K562 (cell line): ENCODE data around the gene CDKN2B. TPM values are rescaled to one million over a fixed set of nuclear protein-coding genes. Genes with fewer than 3 reads are reported as not detected.

Experiments
- ATAC-seq: fragments of 200-7000 bp; cut with Tn5 transposase; 3 replicates; pipeline ENCODE4 v1.9.1; 2020; ENCODE audit warnings: moderate library complexity
- BruUV-seq: library from RNA; stranded (reverse); fragments of 400-500 nt; replicated peaks from 2 replicates; lab custom pipeline; 2021; lab: Mats Ljungman, UMichigan
- CTCF ChIA-PET: fragments of 300-600 bp; formaldehyde crosslinking; extraction: SDS; loops from one replicate; lab custom pipeline; 2021; ENCODE audit warnings: low intra/inter-chr PET ratio; lab: Yijun Ruan, JAX
- POLR2A ChIA-PET: fragments of 300-600, 350-650 bp; sonication (Branson Sonifier 250); formaldehyde crosslinking; extraction: SDS; loops from one replicate; lab custom pipeline; 2021; ENCODE audit warnings: antibody characterized with exemption, inconsistent platforms; lab: Yijun Ruan, JAX
- DNase-seq, 4 experiments: peaks; one replicate each; pipeline versions ENCODE4 v3.0.0 to v3.0.0-alpha.2; 2011 to 2018; ENCODE audit warnings: low spot score in 3 of 4, mixed read lengths in 3 of 4; ENCODE audit errors: extremely low read depth in 1 of 4
- FAIRE-seq: peaks from 2 replicates; lab custom pipeline; 2011; peaks lifted over from hg19 to GRCh38; lab: Jason Lieb, UNC
- H2AFZ ChIP-seq: 2 replicates; pipeline ENCODE4 v1.6.0; 2011; ENCODE audit warnings: low read depth, low read length, control low read depth, inconsistent platforms
- H3K27ac ChIP-seq: fragments of 200-600 bp; 3 replicates; pipeline ENCODE4 v1.8.0; 2011; ENCODE audit warnings: low read depth, mild to moderate bottlenecking, control low read depth, inconsistent platforms, low read length, moderate library complexity, mixed read lengths; ENCODE audit errors: extremely low read depth
- H3K27me3 ChIP-seq, 2 experiments: fragments of 300-600 bp in 1 of 2; 2 replicates in 1 of 2; 3 replicates in 1 of 2; pipeline versions ENCODE4 v1.6.0 to v1.8.0; 2011; ENCODE audit warnings: inconsistent platforms in 2 of 2, low read length in 2 of 2, mild to moderate bottlenecking in 1 of 2, mixed read lengths in 1 of 2, moderate library complexity in 1 of 2; ENCODE audit not compliant: control insufficient read depth in 2 of 2, insufficient read depth in 2 of 2
- H3K36me3 ChIP-seq: fragments of 300-600 bp; 3 replicates; pipeline ENCODE4 v1.8.0; 2011; ENCODE audit warnings: mild to moderate bottlenecking, low read length, inconsistent platforms; ENCODE audit not compliant: control insufficient read depth, insufficient read depth
- H3K4me1 ChIP-seq, 2 experiments: fragments of 200-600 bp in 1 of 2; replicated peaks in 1 of 2; 2 replicates in 1 of 2; 3 replicates in 1 of 2; pipeline versions ENCODE4 v1.5.1 to v1.8.0; 2011; ENCODE audit warnings: inconsistent platforms in 2 of 2, low read length in 2 of 2, mild to moderate bottlenecking in 1 of 2, mixed read lengths in 1 of 2, moderate library complexity in 1 of 2; ENCODE audit not compliant: control insufficient read depth in 2 of 2, insufficient read depth in 2 of 2
- H3K4me2 ChIP-seq: 2 replicates; pipeline ENCODE4 v1.6.1; 2011; ENCODE audit warnings: low read length, control low read depth, inconsistent platforms, mixed read lengths; ENCODE audit not compliant: insufficient read depth
- H3K4me3 ChIP-seq: fragments of 200-600 bp; sonication (generic), shearing (Covaris generic); 2 replicates; pipeline ENCODE4 v1.5.1; 2016; ENCODE audit warnings: control low read depth, inconsistent platforms
- H3K79me2 ChIP-seq: fragments of 200-600 bp; 3 replicates; pipeline ENCODE4 v1.8.0; 2011; ENCODE audit warnings: low read length, inconsistent platforms; ENCODE audit not compliant: control insufficient read depth, insufficient read depth
- H3K9ac ChIP-seq, 2 experiments: 2 replicates each; pipeline versions ENCODE4 v1.6.0 to v1.6.1; 2011; ENCODE audit warnings: low read depth in 2 of 2, low read length in 2 of 2, control low read depth in 1 of 2, inconsistent platforms in 1 of 2, mild to moderate bottlenecking in 1 of 2, mixed read lengths in 1 of 2; ENCODE audit not compliant: insufficient read depth in 1 of 2
- H3K9me1 ChIP-seq: one replicate; pipeline ENCODE4 v1.6.0; 2011; ENCODE audit warnings: inconsistent platforms, mild to moderate bottlenecking, low read length, moderate library complexity; ENCODE audit not compliant: control insufficient read depth, insufficient read depth
- H3K9me3 ChIP-seq: replicated peaks from 2 replicates; pipeline ENCODE4 v1.5.1; 2011; ENCODE audit warnings: low read depth, low read length, inconsistent platforms; ENCODE audit not compliant: control insufficient read depth, insufficient read depth
- H4K20me1 ChIP-seq: replicated peaks from 2 replicates; pipeline ENCODE4 v1.6.1; 2011; ENCODE audit warnings: low read length, inconsistent platforms, mixed read lengths; ENCODE audit not compliant: control insufficient read depth, insufficient read depth
- CBFA2T3 ChIP-seq: fragments of 450-650 bp; IDR thresholded peaks from 2 replicates; pipeline ENCODE4 v1.6.1; 2017
- GABPB1 ChIP-seq: sonication (generic); formaldehyde crosslinking; IDR thresholded peaks from 2 replicates; pipeline ENCODE4 v1.8.0; 2022; ENCODE audit warnings: mild to moderate bottlenecking, missing genetic modification reagents
- HNRNPUL1 ChIP-seq: fragments of 200-400 bp; formaldehyde crosslinking; IDR thresholded peaks from 2 replicates; pipeline ENCODE4 v1.6.1; 2017; ENCODE audit warnings: low read length
- L3MBTL2 ChIP-seq: fragments of 450-650 bp; IDR thresholded peaks from 2 replicates; pipeline ENCODE4 v1.6.1; 2016; ENCODE audit warnings: mild to moderate bottlenecking, moderate library complexity
- MTA3 ChIP-seq: fragments of 450-650 bp; formaldehyde crosslinking; IDR thresholded peaks from 2 replicates; pipeline ENCODE4 v1.6.1; 2017; ENCODE audit warnings: mild to moderate bottlenecking, borderline replicate concordance
- MTF1 ChIP-seq: fragments of 250-450 bp; sonication (Bioruptor Pico); IDR thresholded peaks from 2 replicates; pipeline ENCODE4 v1.9.0; 2021; ENCODE audit warnings: moderate library complexity, mild to moderate bottlenecking, inconsistent platforms, borderline replicate concordance
- NFIC ChIP-seq: fragments of 450-650 bp; IDR thresholded peaks from 2 replicates; pipeline ENCODE4 v1.6.1; 2017; ENCODE audit warnings: mild to moderate bottlenecking, inconsistent platforms
- SETDB1 ChIP-seq: IDR thresholded peaks from one replicate; pipeline ENCODE4 v1.6.1; 2012; ENCODE audit warnings: low read length, control low read depth, inconsistent platforms
- WGBS: fragments of 100-300 bp; shearing (Covaris generic); methylation state at CpG from one replicate; pipeline ENCODE4 v1.1.6; 2016; ENCODE audit warnings: low coverage, mixed read lengths; ENCODE audit not compliant: insufficient coverage; ENCODE audit errors: missing lambda C conversion rate; 5-methylcytosine and 5-hydroxymethylcytosine counted together
- in situ Hi-C: fragments of 300-500 bp; cut with MboI; formaldehyde crosslinking; loops from 4 replicates; pipeline ENCODE4 v1.15.0; 2018; ENCODE audit warnings: inconsistent platforms, mixed read lengths
- intact Hi-C: fragments of 100-400 bp; cut with micrococcal nuclease; formaldehyde crosslinking; loops from 2 replicates; pipeline ENCODE4 v1.14.2; 2022
- polyA plus RNA-seq, 8 experiments: library from polyadenylated mRNA; depleted of rRNA in 4 of 8; stranded (reverse) in 5 of 8; unstranded in 3 of 8; fragments of >200 nt; fragmentation: Nextera tagmentation in 2 of 8; fragmentation: Illumina TruSeq in 1 of 8; extraction: Ambion mirVana in 2 of 8; extraction: Trizol in 1 of 8; gene quantifications; 2 replicates each; pipeline versions ENCODE4 v1.2.1 to v1.2.3, GENCODE V29; 2011 to 2014; ENCODE audit warnings: inconsistent platforms in 1 of 8, missing spikeins in 1 of 8
- total RNA-seq, 7 experiments: library from RNA; depleted of rRNA in 6 of 7; stranded (reverse); fragments of >200 nt in 6 of 7; fragmentation: Illumina TruSeq in 2 of 7; extraction: Trizol in 2 of 7; gene quantifications; 2 replicates each; pipeline versions ENCODE4 v1.2.1 to v1.2.3, GENCODE V29; 2011 to 2021; ENCODE audit warnings: low replicate concordance in 1 of 7
- TF ChIP-seq, protein P1 (sequence below): fragments of 250-450 bp; sonication (Bioruptor Pico); IDR thresholded peaks from 2 replicates; pipeline ENCODE4 v1.5.0; 2021
- TF ChIP-seq, protein P2 (sequence below): fragments of 250-450 bp; sonication (Bioruptor Pico); IDR thresholded peaks from 2 replicates; pipeline ENCODE4 v1.5.0; 2021; ENCODE audit warnings: mild to moderate bottlenecking, borderline replicate concordance

The CDKN2B gene
- total and polyA plus RNA-seq, 9 of the 15 experiments (the other 6 are each of a cell fraction or from before 2014, with no cell fraction given) = not detected

- no peaks in the 10 kb centered on the region for H3K9me1 ChIP-seq
- ChIA-PET CTCF (no interaction called here), POLR2A (no interaction called here)
- H3K4me3 ChIP-seq = no peak overlapping the region
- no peak for FAIRE-seq
- H2AFZ ChIP-seq = no peak overlapping the region
- H3K27me3 ChIP-seq = no peaks in the 10 kb centered on the region
- H3K79me2 ChIP-seq = no peaks in the 10 kb centered on the region
- H3K4me2 ChIP-seq = no peak overlapping the region
- in situ Hi-C loops = no loop called here
- no CpG with 5 or more reads among the region's 56 CpGs for WGBS
- no peaks in the 10 kb centered on the region for H3K36me3 ChIP-seq
- H3K4me1 ChIP-seq = no peaks in the 10 kb centered on the region
- TF ChIP-seq, protein P1, sequence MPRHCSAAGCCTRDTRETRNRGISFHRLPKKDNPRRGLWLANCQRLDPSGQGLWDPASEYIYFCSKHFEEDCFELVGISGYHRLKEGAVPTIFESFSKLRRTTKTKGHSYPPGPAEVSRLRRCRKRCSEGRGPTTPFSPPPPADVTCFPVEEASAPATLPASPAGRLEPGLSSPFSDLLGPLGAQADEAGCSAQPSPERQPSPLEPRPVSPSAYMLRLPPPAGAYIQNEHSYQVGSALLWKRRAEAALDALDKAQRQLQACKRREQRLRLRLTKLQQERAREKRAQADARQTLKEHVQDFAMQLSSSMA (CRISPR knock-in tag) = no peak
- no peak for TF ChIP-seq MTF1 (CRISPR knock-in tag)
- TF ChIP-seq, protein P2, sequence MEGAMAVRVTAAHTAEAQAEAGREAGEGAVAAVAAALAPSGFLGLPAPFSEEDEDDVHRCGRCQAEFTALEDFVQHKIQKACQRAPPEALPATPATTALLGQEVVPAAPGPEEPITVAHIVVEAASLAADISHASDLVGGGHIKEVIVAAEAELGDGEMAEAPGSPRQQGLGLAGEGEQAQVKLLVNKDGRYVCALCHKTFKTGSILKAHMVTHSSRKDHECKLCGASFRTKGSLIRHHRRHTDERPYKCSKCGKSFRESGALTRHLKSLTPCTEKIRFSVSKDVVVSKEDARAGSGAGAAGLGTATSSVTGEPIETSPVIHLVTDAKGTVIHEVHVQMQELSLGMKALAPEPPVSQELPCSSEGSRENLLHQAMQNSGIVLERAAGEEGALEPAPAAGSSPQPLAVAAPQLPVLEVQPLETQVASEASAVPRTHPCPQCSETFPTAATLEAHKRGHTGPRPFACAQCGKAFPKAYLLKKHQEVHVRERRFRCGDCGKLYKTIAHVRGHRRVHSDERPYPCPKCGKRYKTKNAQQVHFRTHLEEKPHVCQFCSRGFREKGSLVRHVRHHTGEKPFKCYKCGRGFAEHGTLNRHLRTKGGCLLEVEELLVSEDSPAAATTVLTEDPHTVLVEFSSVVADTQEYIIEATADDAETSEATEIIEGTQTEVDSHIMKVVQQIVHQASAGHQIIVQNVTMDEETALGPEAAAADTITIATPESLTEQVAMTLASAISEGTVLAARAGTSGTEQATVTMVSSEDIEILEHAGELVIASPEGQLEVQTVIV (CRISPR knock-in tag) = no peak
- TF ChIP-seq SETDB1 = no peak
- no peak for TF ChIP-seq GABPB1 (CRISPR knock-in tag)
- no peak for TF ChIP-seq CBFA2T3
- TF ChIP-seq MTA3 = no peak
- no peak for TF ChIP-seq HNRNPUL1
- no peak for TF ChIP-seq NFIC
- no peak for TF ChIP-seq L3MBTL2
- TF ChIP-seq, all 486 proteins: peak for 0
- no TSS peak for BruUV-seq
- Histone ChIP-seq H3K9me3 (no peaks in the 10 kb centered on the region), H4K20me1 (no peaks in the 10 kb centered on the region), H3K27ac (no peak overlapping the region), H3K9ac (no peak overlapping the region)
- ATAC-seq (no peak), DNase-seq (no peak)
- intact Hi-C loops = no loop called here
These were observed 14.0 kb downstream of the CDKN2B start for GRCh38 chr9:21995006-21995665.
